NCI-H1105 (cell line): Measurements from ENCODE around the gene NLN.

Source experiments
- DNase-seq: peaks from one replicate; lab custom pipeline; 2025; lab: John Stamatoyannopoulos, UW

Gene NLN

GRCh38 chr5:65873181-65873750, 151.3 kb downstream of the NLN start:
- DNase-seq = no peak

- DNase-seq = no peak
Measured at GRCh38 chr5:65874241-65874640, 152.2 kb downstream of the NLN start.

- no peak for DNase-seq
Measured at GRCh38 chr5:65876496-65876895, 154.5 kb downstream of the NLN start.

GRCh38 chr5:65876970-65877369, 155.0 kb downstream of the NLN start:
- no peak for DNase-seq
